Measurements from ENCODE around the gene MDH1B.

MDH1B gene

DNA sequence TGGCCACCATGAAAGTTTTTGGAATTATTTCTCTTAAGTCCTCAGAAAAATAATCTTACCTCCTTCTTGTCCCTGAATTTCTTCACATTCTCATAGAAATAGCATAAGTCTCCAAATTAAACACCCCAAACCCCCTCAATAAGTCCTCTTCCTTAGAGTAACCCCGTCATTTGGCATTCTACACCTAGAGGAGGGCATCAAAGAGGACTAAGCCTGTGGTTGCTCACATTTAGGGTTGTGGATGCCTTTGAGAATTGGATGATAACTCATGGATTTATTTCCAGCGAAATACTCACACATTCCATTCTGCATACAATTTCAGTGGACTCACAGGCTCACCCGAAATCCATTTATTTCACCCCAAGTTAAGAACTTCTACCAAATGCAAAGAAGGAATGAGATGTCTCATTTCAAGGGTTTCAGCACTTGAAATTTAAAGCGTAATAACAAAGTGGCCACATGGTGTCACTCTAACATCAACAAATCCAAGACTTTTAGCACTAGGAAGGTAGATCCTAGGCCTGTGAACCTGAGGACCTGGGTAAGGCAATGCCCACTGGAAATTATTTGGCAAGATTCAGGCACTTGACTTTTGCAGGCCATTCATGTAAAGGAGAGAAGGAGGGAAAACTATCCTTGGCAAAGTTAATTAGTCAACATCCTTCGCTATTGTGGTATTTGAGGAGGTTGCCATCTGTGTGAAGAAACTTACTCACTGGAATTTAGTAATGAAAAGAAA is 71.6 kb downstream of the MDH1B start:
- DNase-seq (ENCODE audit: low spot score), result peak; percentile 54

DNA sequence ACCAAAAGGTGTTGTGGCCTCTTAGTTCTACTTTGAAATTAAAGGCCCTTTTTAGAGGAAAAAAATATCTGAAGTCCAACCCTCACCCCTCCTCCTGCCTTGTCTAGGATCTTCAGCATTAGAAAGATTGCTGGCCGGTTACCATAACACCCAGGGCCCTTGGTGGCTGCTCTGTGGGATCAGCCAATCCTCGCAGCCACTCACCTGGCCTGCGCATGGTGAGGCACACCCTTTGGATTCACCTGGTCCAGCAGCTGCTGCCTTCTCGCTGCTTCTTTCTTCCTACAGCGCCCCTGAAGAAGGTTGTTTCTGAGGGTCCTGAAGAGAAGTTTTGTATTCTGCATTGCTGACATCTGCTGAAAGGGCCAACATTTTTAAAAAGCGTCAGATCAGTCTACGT is 72.2 kb downstream of the MDH1B start:
- DNase-seq (ENCODE audit: low spot score), result no peak

DNA sequence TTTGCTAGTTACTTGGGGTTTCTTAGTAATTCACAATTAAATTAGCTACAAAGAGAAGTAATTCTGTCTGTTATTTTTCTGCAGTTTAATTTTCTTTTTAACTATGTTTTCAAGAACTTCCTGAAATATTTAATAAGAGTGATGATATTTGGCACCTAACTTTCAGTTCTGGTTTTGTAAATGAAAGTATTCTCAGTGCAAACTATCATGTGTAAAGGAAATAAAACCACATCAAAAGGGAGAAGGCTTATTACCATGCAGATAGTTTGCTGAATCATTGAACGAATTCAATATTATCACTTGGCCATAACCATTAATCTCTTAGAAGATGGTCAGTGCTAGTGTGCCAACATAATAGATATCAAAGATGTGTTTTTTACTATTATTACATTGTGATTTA is 76.1 kb downstream of the MDH1B start:
- no peak for DNase-seq (ENCODE audit: low spot score)

DNA sequence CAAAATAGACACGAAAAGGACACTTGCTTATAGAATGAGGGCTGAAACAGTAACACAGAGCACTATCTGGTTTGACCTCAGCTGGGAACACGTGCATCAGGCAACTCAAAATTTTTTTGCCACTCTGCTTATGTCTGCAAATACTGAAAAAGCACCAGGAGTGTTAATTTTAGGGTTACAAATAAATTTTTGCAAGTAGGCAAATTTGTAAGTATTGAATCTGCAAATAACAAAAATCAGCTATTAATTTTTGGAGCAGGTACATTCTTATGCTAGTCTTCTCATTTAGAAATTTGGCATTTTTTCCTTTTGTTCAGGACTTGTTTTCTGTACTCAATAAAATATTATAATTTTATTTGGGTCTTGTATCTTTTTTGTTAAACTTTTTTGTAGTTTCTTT is 76.7 kb downstream of the MDH1B start:
- DNase-seq (ENCODE audit: low spot score), result no peak

Data from globus pallidus (tissue), 1 donor.